GM23338 (cell line): ENCODE measurements around the gene ANGPTL7. TPM values are rescaled to one million over a fixed set of nuclear protein-coding genes. Genes with fewer than 3 reads are reported as not detected.

Source experiments
- ATAC-seq: fragments of 200-7000 bp; cut with Tn5 transposase; 3 replicates; pipeline ENCODE4 v1.9.1; 2020
- DNase-seq: peaks from one replicate; pipeline ENCODE4 v3.0.0-alpha.2; 2015; ENCODE audit warnings: low spot score
- H2AFZ ChIP-seq: fragments of 200-600 bp; sonication (generic); 2 replicates; pipeline ENCODE4 v1.8.0; 2016; ENCODE audit warnings: antibody characterized with exemption, mild to moderate bottlenecking, moderate library complexity
- H3F3A ChIP-seq: fragments of 200-600 bp; sonication (generic); replicated peaks from 2 replicates; pipeline ENCODE4 v1.8.0; 2017; ENCODE audit warnings: antibody characterized with exemption, mixed run types, low read depth
- H3K27ac ChIP-seq: fragments of 200-600 bp; sonication (generic); 2 replicates; pipeline ENCODE4 v1.6.1; 2016; ENCODE audit warnings: low read depth
- H3K27me3 ChIP-seq: fragments of 200-600 bp; sonication (generic); 2 replicates; pipeline ENCODE4 v1.8.0; 2016; ENCODE audit warnings: mild to moderate bottlenecking, mixed run types, moderate library complexity; ENCODE audit not compliant: insufficient read depth
- H3K36me3 ChIP-seq: fragments of 200-600 bp; sonication (generic); 2 replicates; pipeline ENCODE4 v1.8.0; 2016; ENCODE audit warnings: mild to moderate bottlenecking; ENCODE audit not compliant: insufficient read depth
- H3K4me1 ChIP-seq: fragments of 200-600 bp; sonication (generic); 2 replicates; pipeline ENCODE4 v1.8.0; 2016; ENCODE audit warnings: mild to moderate bottlenecking, moderate library complexity; ENCODE audit not compliant: insufficient read depth
- H3K4me2 ChIP-seq: fragments of 200-600 bp; sonication (generic); 2 replicates; pipeline ENCODE4 v1.7.1; 2017; ENCODE audit warnings: mixed run types
- H3K4me3 ChIP-seq: fragments of 200-600 bp; sonication (generic); 2 replicates; pipeline ENCODE4 v1.6.1; 2016; ENCODE audit warnings: mixed run types
- H3K79me2 ChIP-seq: fragments of 200-600 bp; sonication (generic); replicated peaks from 2 replicates; pipeline ENCODE4 v1.8.0; 2017; ENCODE audit warnings: mild to moderate bottlenecking; ENCODE audit not compliant: insufficient read depth
- H3K9me2 ChIP-seq: fragments of 200-600 bp; sonication (generic); 2 replicates; pipeline ENCODE4 v1.8.0; 2017; ENCODE audit not compliant: insufficient read depth
- H4K20me1 ChIP-seq: fragments of 200-600 bp; sonication (generic); replicated peaks from 2 replicates; pipeline ENCODE4 v1.8.0; 2017; ENCODE audit warnings: mild to moderate bottlenecking; ENCODE audit not compliant: insufficient read depth
- H3K27ac Mint-ChIP-seq: 2 replicates; pipeline ENCODE4 v1.8.0; 2020; ENCODE audit warnings: inconsistent platforms, mild to moderate bottlenecking, moderate library complexity, mixed read lengths
- H3K27me3 Mint-ChIP-seq: 3 replicates; pipeline ENCODE4 v1.8.0; 2022; ENCODE audit warnings: low read depth, mild to moderate bottlenecking, moderate library complexity, mixed read lengths, inconsistent platforms; ENCODE audit not compliant: insufficient read depth, poor library complexity
- H3K36me3 Mint-ChIP-seq: 3 replicates; pipeline ENCODE4 v1.8.0; 2021; ENCODE audit warnings: low read depth, mild to moderate bottlenecking, inconsistent platforms, moderate library complexity, mixed read lengths
- H3K4me1 Mint-ChIP-seq: 3 replicates; pipeline ENCODE4 v1.8.0; 2020; ENCODE audit warnings: mild to moderate bottlenecking, inconsistent platforms, mixed read lengths
- H3K4me3 Mint-ChIP-seq: 3 replicates; pipeline ENCODE4 v1.8.0; 2021; ENCODE audit warnings: moderate library complexity, mild to moderate bottlenecking, inconsistent platforms, mixed read lengths
- H3K9me3 Mint-ChIP-seq: 3 replicates; pipeline ENCODE4 v1.8.0; 2020; ENCODE audit warnings: moderate library complexity, mild to moderate bottlenecking, inconsistent platforms, mixed read lengths
- ETS1 ChIP-seq: IDR thresholded peaks from 2 replicates; pipeline ENCODE4 v1.6.1; 2016; ENCODE audit warnings: antibody characterized with exemption
- JUNB ChIP-seq: IDR thresholded peaks from one replicate; pipeline ENCODE4 v1.6.1; 2016; ENCODE audit warnings: antibody characterized with exemption; ENCODE audit not compliant: unreplicated experiment
- NANOG ChIP-seq: IDR thresholded peaks from 2 replicates; pipeline ENCODE4 v1.6.1; 2016; ENCODE audit warnings: antibody characterized with exemption, borderline replicate concordance
- REST ChIP-seq: IDR thresholded peaks from one replicate; pipeline ENCODE4 v1.6.1; 2018; ENCODE audit warnings: antibody characterized with exemption; ENCODE audit not compliant: unreplicated experiment
- ZNF331 ChIP-seq: fragments of 250-450 bp; sonication (Bioruptor Pico); IDR thresholded peaks from 2 replicates; pipeline ENCODE4 v1.5.0; 2020; ENCODE audit warnings: low read depth, mild to moderate bottlenecking, moderate library complexity
- polyA plus RNA-seq: library from polyadenylated mRNA; unstranded; fragments of >200 nt; fragmentation: Nextera tagmentation; extraction: Ambion mirVana; gene quantifications from 2 replicates; pipeline ENCODE4 v1.2.1, GENCODE V29; 2016
- total RNA-seq: library from RNA; depleted of rRNA; stranded (reverse); fragments of >200 nt; shearing (Covaris generic); gene quantifications from 2 replicates; pipeline ENCODE4 v1.2.3, GENCODE V29; 2014

The ANGPTL7 gene
- total and polyA plus RNA-seq, 2 experiments from 2014 or later: 0.13 TPM; not detected in 1

- no peak for TF ChIP-seq REST
Observed at GRCh38 chr1:11193376-11193775, 4.2 kb downstream of the ANGPTL7 start (continued).

GRCh38 chr1:11194407-11195176 is 5.4 kb downstream of the ANGPTL7 start:
- ATAC-seq (no peak), DNase-seq (peak; percentile 14)
- Histone ChIP-seq H4K20me1 (peaks cover 7% of the 10 kb centered on the region; the same call in 1 of the 2 replicates), H3K4me2 (no peak overlapping the region), H3K4me1 (no peaks in the 10 kb centered on the region), H3K79me2 (no peaks in the 10 kb centered on the region), H3F3A (no peaks in the 10 kb centered on the region), H3K27me3 (no peaks in the 10 kb centered on the region), H3K4me3 (no peak overlapping the region), H3K9me2 (no peaks in the 10 kb centered on the region), H3K36me3 (peaks cover 22% of the 10 kb centered on the region), H3K27ac (no peak overlapping the region), H2AFZ (no peak overlapping the region)
- Mint-ChIP-seq H3K9me3 (no peaks in the 10 kb centered on the region), H3K4me3 (no peak overlapping the region), H3K27ac (no peak overlapping the region), H3K36me3 (peaks cover 64% of the 10 kb centered on the region), H3K27me3 (peaks cover 3% of the 10 kb centered on the region), H3K4me1 (no peaks in the 10 kb centered on the region)
- TF ChIP-seq JUNB (no peak), REST (peak; percentile 68)

- Histone ChIP-seq H4K20me1 (peaks cover 4% of the 10 kb centered on the region; the same call in 1 of the 2 replicates), H3F3A (no peaks in the 10 kb centered on the region), H3K4me1 (no peaks in the 10 kb centered on the region), H3K4me3 (no peak overlapping the region), H3K79me2 (no peaks in the 10 kb centered on the region), H3K4me2 (no peak overlapping the region), H3K27ac (no peak overlapping the region), H3K27me3 (no peaks in the 10 kb centered on the region), H3K36me3 (peaks cover 39% of the 10 kb centered on the region), H2AFZ (no peak overlapping the region), H3K9me2 (no peaks in the 10 kb centered on the region)
- no peak for ATAC-seq
- Mint-ChIP-seq H3K36me3 (peaks cover 57% of the 10 kb centered on the region), H3K4me3 (no peak overlapping the region), H3K27me3 (peaks cover 3% of the 10 kb centered on the region), H3K9me3 (no peaks in the 10 kb centered on the region), H3K27ac (peak overlapping the region; percentile 30; the same call in 1 of the 2 replicates), H3K4me1 (no peaks in the 10 kb centered on the region)
- peak; percentile 30 for DNase-seq
- TF ChIP-seq ZNF331 (CRISPR knock-in tag) (no peak), NANOG (no peak), ETS1 (no peak)
Observed at GRCh38 chr1:11196945-11197344, 7.8 kb downstream of the ANGPTL7 start.
